ENCODE data around the gene RBM4. TPM values are rescaled to one million over a fixed set of nuclear protein-coding genes. Genes with fewer than 3 reads are reported as not detected.

The RBM4 gene
- total and polyA plus RNA-seq, 2 of the 4 experiments (the other 2 are of a cell fraction), result 165 to 198 TPM

DNA sequence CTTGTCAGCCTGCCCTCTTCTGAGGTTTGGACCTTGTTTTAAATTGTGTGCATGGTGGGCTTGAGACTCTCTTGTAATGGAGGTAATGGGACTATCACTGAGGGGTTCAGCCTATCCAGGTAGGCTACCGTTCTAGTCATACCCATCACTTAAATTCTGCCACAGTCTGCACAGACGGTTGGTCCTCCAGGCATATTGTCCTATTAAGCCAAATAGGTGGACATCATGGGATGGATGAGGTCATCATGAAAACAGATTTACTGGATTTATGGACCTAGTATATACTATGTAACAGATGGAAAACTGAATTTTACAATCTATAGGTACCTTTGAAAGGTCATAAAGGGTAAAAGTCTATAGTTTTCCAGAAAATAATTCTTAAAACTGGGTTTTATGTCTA is 9.1 kb upstream of the RBM4 start:
- Histone ChIP-seq H3K23ac (ENCODE audit: low read depth, low read length) (no peak overlapping the region), H4K20me1 (ENCODE audit: insufficient read depth, low read length) (peaks cover 89% of the 10 kb centered on the region), H3K18ac (ENCODE audit: low read depth, low read length) (no peak overlapping the region), H3K14ac (replicated peaks; ENCODE audit: low read depth, low read length) (no peak overlapping the region), H3K36me3 (ENCODE audit: control insufficient read depth, insufficient read depth, low read length) (peaks cover 60% of the 10 kb centered on the region), H3K4me2 (ENCODE audit: low read depth, low read length) (no peak overlapping the region), H3K9me1 (ENCODE audit: insufficient read depth, low read length) (peaks cover 27% of the 10 kb centered on the region), H4K8ac (ENCODE audit: low read depth in 2 of 2, low read length in 2 of 2) (no peak overlapping the region), H4K5ac (ENCODE audit: low read depth, low read length) (no peak overlapping the region), H4K91ac (ENCODE audit: insufficient read depth, low read depth, low read length) (no peak overlapping the region), H3K79me1 (ENCODE audit: low read depth in 1 of 2, low read length in 2 of 2) (peaks cover 29 to 75% of the 10 kb centered on the region in 2 experiments), H3K9me3 (ENCODE audit: control insufficient read depth, insufficient read depth, low read length) (no peaks in the 10 kb centered on the region), H2AFZ (replicated peaks; ENCODE audit: low read length, poor library complexity) (no peak overlapping the region), H2BK20ac (ENCODE audit: low read depth, low read length) (no peak overlapping the region), H3K56ac (ENCODE audit: extremely low read depth, insufficient read depth, low read length) (no peak overlapping the region), H3K4me1 (ENCODE audit: control insufficient read depth, insufficient read depth, low read length) (no peaks in the 10 kb centered on the region), H2BK15ac (ENCODE audit: low read depth, low read length) (no peak overlapping the region), H3K4me3 (ENCODE audit: insufficient read depth, low read depth, low read length) (no peak overlapping the region), H3K9ac (ENCODE audit: low read depth, low read length) (no peak overlapping the region), H3K27me3 (ENCODE audit: control insufficient read depth, insufficient read depth, low read length) (no peaks in the 10 kb centered on the region), H2BK120ac (ENCODE audit: low read depth, low read length) (no peak overlapping the region), H3K4ac (ENCODE audit: low read depth, low read length) (no peak overlapping the region), H2AK9ac (replicated peaks; ENCODE audit: low read depth, low read length, poor library complexity) (no peak overlapping the region), H2AK5ac (ENCODE audit: low read depth, low read length) (no peak overlapping the region), H3K27ac (ENCODE audit: insufficient read depth, low read length) (no peak overlapping the region), H2BK5ac (ENCODE audit: low read depth, low read length, poor library complexity, severe bottlenecking) (no peak overlapping the region)
- ATAC-seq (ENCODE audit: low read depth), result no peak
- no peak for DNase-seq
- BruUV-seq (replicated peaks), result no TSS peak
- WGBS, 2 experiments (ENCODE audit: extremely low coverage in 2 of 2, insufficient read length in 1 of 2), result no CpG with 5 or more reads among the region's 2 CpGs
- intact Hi-C loops (cut with micrococcal nuclease) (no loop called here), in situ Hi-C loops (cut with MboI; ENCODE audit: low sequenced_read_pairs) (no loop called here), dilution Hi-C loops (cut with HindIII; ENCODE audit: low sequenced_read_pairs, unreplicated experiment) (no loop called here)
- TF ChIP-seq RAD21 (IDR thresholded peaks at IDR 0.05; ENCODE audit: low read length) (no peak), RFX5 (IDR thresholded peaks at IDR 0.05; ENCODE audit: low read depth, low read length) (no peak), POLR2A (IDR thresholded peaks at IDR 0.05; ENCODE audit: low read depth, low read length) (no peak)
- ChIA-PET CTCF (no interaction called here), POLR2A (ENCODE audit: unreplicated experiment) (no interaction called here)
